HL-60 (cell line): ENCODE measurements around the gene FBXL7.

Source experiments
- CTCF ChIP-seq: IDR thresholded peaks from one replicate; pipeline ENCODE4 v1.5.1; 2011; ENCODE audit warnings: low read length, control low read depth, inconsistent platforms; ENCODE audit not compliant: insufficient read depth
- GABPA ChIP-seq: IDR thresholded peaks from 2 replicates; pipeline ENCODE4 v1.6.1; 2012; ENCODE audit warnings: low read depth
- POLR2AphosphoS5 ChIP-seq: IDR thresholded peaks from 2 replicates; pipeline ENCODE4 v1.6.1; 2012; ENCODE audit warnings: low read depth
- REST ChIP-seq: IDR thresholded peaks from 2 replicates; pipeline ENCODE4 v1.6.1; 2012; ENCODE audit warnings: low read depth; ENCODE audit not compliant: insufficient replicate concordance
- SPI1 ChIP-seq: IDR thresholded peaks from 2 replicates; pipeline ENCODE4 v1.6.1; 2012; ENCODE audit warnings: low read depth, mild to moderate bottlenecking, borderline replicate concordance

- TF ChIP-seq POLR2AphosphoS5 (no peak), CTCF (no peak), REST (no peak), SPI1 (no peak), GABPA (no peak)
These were observed 60.4 kb downstream of the FBXL7 start for GRCh38 chr5:15560421-15560820.
